ENCODE results near the gene CSNK1D.

The CSNK1D gene

GRCh38 chr17:82236142-82236971 lies 37.1 kb downstream of the CSNK1D start:
- H3K36me3 ChIP-seq (ENCODE audit: insufficient read depth, low read length) = peaks cover 26% of the 10 kb centered on the region
- H3K27me3 ChIP-seq (ENCODE audit: insufficient read depth, low read length, poor library complexity) = no peaks in the 10 kb centered on the region
- H3K9ac ChIP-seq (ENCODE audit: low read depth, low read length) = no peak overlapping the region
- H3K27ac ChIP-seq (ENCODE audit: low read length) = no peak overlapping the region; the same call in 1 of the 2 replicates
- H3K4me3 ChIP-seq (ENCODE audit: low read depth in 1 of 2, low read length in 2 of 2) = no peak overlapping the region
- no peaks in the 10 kb centered on the region for H3K9me3 ChIP-seq (ENCODE audit: insufficient read depth, low read length, severe bottlenecking)
- no peaks in the 10 kb centered on the region for H3K79me2 ChIP-seq (ENCODE audit: insufficient read depth, low read length)
- peak; percentile 66 for ATAC-seq (ENCODE audit: insufficient read depth, low read depth)
- DNase-seq = peak; percentile 71
- H3K4me1 ChIP-seq (ENCODE audit: insufficient read depth, low read length) = 0 out of 2 replicates have a peak, but pooled peaks cover 8% of the 10 kb centered on the region
- no peak overlapping the region for H2AFZ ChIP-seq (ENCODE audit: low read depth, low read length)
- H4K20me1 ChIP-seq (ENCODE audit: insufficient read depth, low read length) = peaks cover 21% of the 10 kb centered on the region
- no peak overlapping the region for H3K4me2 ChIP-seq (ENCODE audit: insufficient read depth, low read length)
- TF ChIP-seq EZH2 (IDR thresholded peaks at IDR 0.05; ENCODE audit: borderline replicate concordance, low read depth, low read length, severe bottlenecking) (no peak), CTCF (IDR thresholded peaks at IDR 0.05; ENCODE audit: borderline replicate concordance, extremely low read depth, low read length, poor library complexity, severe bottlenecking) (peak; percentile 95)

GRCh38 chr17:82235775-82236141 lies 37.7 kb downstream of the CSNK1D start:
- no peaks in the 10 kb centered on the region for H3K9me3 ChIP-seq (ENCODE audit: insufficient read depth, low read length, severe bottlenecking)
- no peak overlapping the region for H3K4me3 ChIP-seq (ENCODE audit: low read depth in 1 of 2, low read length in 2 of 2)
- no peaks in the 10 kb centered on the region for H3K79me2 ChIP-seq (ENCODE audit: insufficient read depth, low read length)
- DNase-seq (no peak), ATAC-seq (ENCODE audit: insufficient read depth, low read depth) (no peak)
- no peak overlapping the region for H3K4me2 ChIP-seq (ENCODE audit: insufficient read depth, low read length)
- TF ChIP-seq CTCF (IDR thresholded peaks at IDR 0.05; ENCODE audit: borderline replicate concordance, extremely low read depth, low read length, poor library complexity, severe bottlenecking) (no peak), EZH2 (IDR thresholded peaks at IDR 0.05; ENCODE audit: borderline replicate concordance, low read depth, low read length, severe bottlenecking) (no peak)
- 0 out of 2 replicates have a peak, but pooled peaks cover 8% of the 10 kb centered on the region for H3K4me1 ChIP-seq (ENCODE audit: insufficient read depth, low read length)
- H2AFZ ChIP-seq (ENCODE audit: low read depth, low read length) = no peak overlapping the region
- H4K20me1 ChIP-seq (ENCODE audit: insufficient read depth, low read length) = peaks cover 19% of the 10 kb centered on the region
- no peak overlapping the region for H3K9ac ChIP-seq (ENCODE audit: low read depth, low read length)
- H3K36me3 ChIP-seq (ENCODE audit: insufficient read depth, low read length) = peaks cover 26% of the 10 kb centered on the region
- no peaks in the 10 kb centered on the region for H3K27me3 ChIP-seq (ENCODE audit: insufficient read depth, low read length, poor library complexity)
- H3K27ac ChIP-seq (ENCODE audit: low read length) = no peak overlapping the region; the same call in 1 of the 2 replicates

GRCh38 chr17:82235056-82235774 lies 38.3 kb downstream of the CSNK1D start:
- Histone ChIP-seq H3K27me3 (ENCODE audit: insufficient read depth, low read length, poor library complexity) (no peaks in the 10 kb centered on the region), H3K4me2 (ENCODE audit: insufficient read depth, low read length) (no peak overlapping the region), H3K36me3 (ENCODE audit: insufficient read depth, low read length) (peaks cover 24% of the 10 kb centered on the region), H3K9me3 (ENCODE audit: insufficient read depth, low read length, severe bottlenecking) (no peaks in the 10 kb centered on the region), H3K4me1 (ENCODE audit: insufficient read depth, low read length) (0 out of 2 replicates have a peak, but pooled peaks cover 8% of the 10 kb centered on the region), H3K79me2 (ENCODE audit: insufficient read depth, low read length) (no peaks in the 10 kb centered on the region), H2AFZ (ENCODE audit: low read depth, low read length) (no peak overlapping the region), H3K4me3 (ENCODE audit: low read depth in 1 of 2, low read length in 2 of 2) (no peak overlapping the region), H3K27ac (ENCODE audit: low read length) (no peak overlapping the region), H4K20me1 (ENCODE audit: insufficient read depth, low read length) (peaks cover 13% of the 10 kb centered on the region), H3K9ac (ENCODE audit: low read depth, low read length) (no peak overlapping the region)
- ATAC-seq (ENCODE audit: insufficient read depth, low read depth) (no peak), DNase-seq (no peak)
- TF ChIP-seq CTCF (IDR thresholded peaks at IDR 0.05; ENCODE audit: borderline replicate concordance, extremely low read depth, low read length, poor library complexity, severe bottlenecking) = no peak
- no peak for TF ChIP-seq EZH2 (IDR thresholded peaks at IDR 0.05; ENCODE audit: borderline replicate concordance, low read depth, low read length, severe bottlenecking)
